ENCODE results near the gene LSP1. TPM values are rescaled to one million over a fixed set of nuclear protein-coding genes. Genes with fewer than 3 reads are reported as not detected.

LSP1 gene
- total RNA-seq, 1 experiment from 2014 or later: 0.90 TPM

DNA sequence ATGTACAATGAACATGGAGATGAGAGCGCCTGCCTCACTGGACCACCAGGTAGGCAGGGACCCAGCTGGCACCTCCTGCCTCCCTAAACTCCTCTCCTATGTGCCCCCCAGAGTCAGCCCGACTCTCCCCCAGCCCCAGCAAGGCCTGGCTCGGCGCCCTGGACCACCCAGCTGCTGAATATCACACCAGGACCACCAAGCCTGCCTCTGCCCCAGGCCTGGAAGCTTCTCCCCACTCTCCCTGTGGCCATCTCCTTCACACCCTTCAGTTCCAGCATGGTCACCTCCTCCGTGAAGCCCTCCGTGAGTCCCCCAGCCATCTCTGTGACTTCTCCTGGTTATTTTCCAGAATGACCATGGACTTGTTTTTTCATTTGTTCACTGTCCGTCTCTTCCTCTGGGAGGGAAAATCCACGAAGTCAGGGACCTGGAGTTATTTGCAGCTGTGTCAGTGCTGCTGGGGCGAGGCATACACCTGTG lies 6.4 kb upstream of the LSP1 start:
- DNase-seq (ENCODE audit: low read depth, low spot score): no peak
- no peaks in the 10 kb centered on the region for H3K9me3 ChIP-seq (ENCODE audit: control insufficient read depth, insufficient read depth, low read depth, low read length)
- BruUV-seq (replicated peaks): no TSS peak
- ChIA-PET POLR2A (interaction anchor here (0.7 kb wide), 1 partner anchor 26 kb away, joined by 3 read pairs; no protein-coding TSS in a partner anchor), CTCF (no interaction called here)
- TF ChIP-seq TCF7L2 (IDR thresholded peaks at IDR 0.05; ENCODE audit: low read depth, low read length): no peak
- TF ChIP-seq, protein P1, sequence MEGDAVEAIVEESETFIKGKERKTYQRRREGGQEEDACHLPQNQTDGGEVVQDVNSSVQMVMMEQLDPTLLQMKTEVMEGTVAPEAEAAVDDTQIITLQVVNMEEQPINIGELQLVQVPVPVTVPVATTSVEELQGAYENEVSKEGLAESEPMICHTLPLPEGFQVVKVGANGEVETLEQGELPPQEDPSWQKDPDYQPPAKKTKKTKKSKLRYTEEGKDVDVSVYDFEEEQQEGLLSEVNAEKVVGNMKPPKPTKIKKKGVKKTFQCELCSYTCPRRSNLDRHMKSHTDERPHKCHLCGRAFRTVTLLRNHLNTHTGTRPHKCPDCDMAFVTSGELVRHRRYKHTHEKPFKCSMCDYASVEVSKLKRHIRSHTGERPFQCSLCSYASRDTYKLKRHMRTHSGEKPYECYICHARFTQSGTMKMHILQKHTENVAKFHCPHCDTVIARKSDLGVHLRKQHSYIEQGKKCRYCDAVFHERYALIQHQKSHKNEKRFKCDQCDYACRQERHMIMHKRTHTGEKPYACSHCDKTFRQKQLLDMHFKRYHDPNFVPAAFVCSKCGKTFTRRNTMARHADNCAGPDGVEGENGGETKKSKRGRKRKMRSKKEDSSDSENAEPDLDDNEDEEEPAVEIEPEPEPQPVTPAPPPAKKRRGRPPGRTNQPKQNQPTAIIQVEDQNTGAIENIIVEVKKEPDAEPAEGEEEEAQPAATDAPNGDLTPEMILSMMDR (IDR thresholded peaks at IDR 0.05): no peak
- TF ChIP-seq SIN3A (IDR thresholded peaks at IDR 0.05; ENCODE audit: borderline replicate concordance, insufficient read depth, low read depth, low read length): no peak
- TF ChIP-seq, protein P2, sequence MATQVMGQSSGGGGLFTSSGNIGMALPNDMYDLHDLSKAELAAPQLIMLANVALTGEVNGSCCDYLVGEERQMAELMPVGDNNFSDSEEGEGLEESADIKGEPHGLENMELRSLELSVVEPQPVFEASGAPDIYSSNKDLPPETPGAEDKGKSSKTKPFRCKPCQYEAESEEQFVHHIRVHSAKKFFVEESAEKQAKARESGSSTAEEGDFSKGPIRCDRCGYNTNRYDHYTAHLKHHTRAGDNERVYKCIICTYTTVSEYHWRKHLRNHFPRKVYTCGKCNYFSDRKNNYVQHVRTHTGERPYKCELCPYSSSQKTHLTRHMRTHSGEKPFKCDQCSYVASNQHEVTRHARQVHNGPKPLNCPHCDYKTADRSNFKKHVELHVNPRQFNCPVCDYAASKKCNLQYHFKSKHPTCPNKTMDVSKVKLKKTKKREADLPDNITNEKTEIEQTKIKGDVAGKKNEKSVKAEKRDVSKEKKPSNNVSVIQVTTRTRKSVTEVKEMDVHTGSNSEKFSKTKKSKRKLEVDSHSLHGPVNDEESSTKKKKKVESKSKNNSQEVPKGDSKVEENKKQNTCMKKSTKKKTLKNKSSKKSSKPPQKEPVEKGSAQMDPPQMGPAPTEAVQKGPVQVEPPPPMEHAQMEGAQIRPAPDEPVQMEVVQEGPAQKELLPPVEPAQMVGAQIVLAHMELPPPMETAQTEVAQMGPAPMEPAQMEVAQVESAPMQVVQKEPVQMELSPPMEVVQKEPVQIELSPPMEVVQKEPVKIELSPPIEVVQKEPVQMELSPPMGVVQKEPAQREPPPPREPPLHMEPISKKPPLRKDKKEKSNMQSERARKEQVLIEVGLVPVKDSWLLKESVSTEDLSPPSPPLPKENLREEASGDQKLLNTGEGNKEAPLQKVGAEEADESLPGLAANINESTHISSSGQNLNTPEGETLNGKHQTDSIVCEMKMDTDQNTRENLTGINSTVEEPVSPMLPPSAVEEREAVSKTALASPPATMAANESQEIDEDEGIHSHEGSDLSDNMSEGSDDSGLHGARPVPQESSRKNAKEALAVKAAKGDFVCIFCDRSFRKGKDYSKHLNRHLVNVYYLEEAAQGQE (IDR thresholded peaks at IDR 0.05; ENCODE audit: insufficient read depth in 1 of 2, low read depth in 2 of 2, low read length in 1 of 2): no peak
- TF ChIP-seq POLR2AphosphoS5 (IDR thresholded peaks at IDR 0.05; ENCODE audit: low read depth, low read length): no peak
- H3K27me3 ChIP-seq (ENCODE audit: control insufficient read depth, insufficient read depth, low read length): no peaks in the 10 kb centered on the region
- no peak overlapping the region for H3K27ac ChIP-seq (ENCODE audit: low read length)
- in situ Hi-C loops (cut with HindIII; ENCODE audit: low pct_unique_long_range_greater_than_20kb, low sequenced_read_pairs) (no loop called here), intact Hi-C loops (cut with micrococcal nuclease; ENCODE audit: unreplicated experiment) (no loop called here)
- no peak for ATAC-seq
- H3K36me3 ChIP-seq (ENCODE audit: control insufficient read depth, insufficient read depth, low read length): no peaks in the 10 kb centered on the region
- peaks cover 10% of the 10 kb centered on the region for H3K4me1 ChIP-seq (ENCODE audit: control insufficient read depth, insufficient read depth, low read length)
- H3K4me3 ChIP-seq (ENCODE audit: low read depth in 2 of 2, low read length in 2 of 2): no peak overlapping the region

DNA sequence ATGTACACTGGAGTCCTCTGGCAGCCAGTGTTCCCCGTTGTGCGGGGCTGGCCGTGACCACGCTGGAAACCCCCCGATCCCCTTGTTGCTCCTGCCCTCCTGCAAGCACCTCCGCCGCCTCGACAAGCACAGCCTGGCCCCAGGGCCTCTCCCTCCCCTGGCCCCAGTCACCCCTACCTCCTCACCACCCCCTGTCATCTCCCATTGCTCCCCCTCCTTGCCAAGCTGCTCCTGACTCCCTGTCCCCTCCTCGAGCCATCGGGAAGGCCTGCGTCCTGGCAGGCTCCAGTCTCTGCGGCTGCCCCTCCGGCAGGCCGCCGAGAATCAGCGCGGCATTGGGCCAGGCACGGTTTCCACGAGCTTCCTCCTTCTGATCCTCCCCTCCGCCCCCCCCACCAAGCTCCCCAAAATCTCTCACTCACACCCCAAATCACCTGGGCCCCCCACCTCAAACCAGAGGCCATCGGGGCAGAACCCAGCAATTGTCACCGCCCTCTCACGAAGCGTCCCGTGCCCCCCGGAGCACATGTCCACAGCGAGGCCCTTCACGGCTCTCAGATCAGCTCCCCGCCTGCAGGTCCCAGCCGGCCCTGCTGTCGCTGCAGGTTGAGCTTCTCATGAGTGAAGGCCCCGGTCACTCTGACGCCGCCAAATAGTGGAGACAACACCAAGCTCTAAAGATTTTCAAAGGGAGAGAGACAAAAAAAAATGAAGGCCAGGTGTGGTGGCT lies 5.7 kb upstream of the LSP1 start:
- no peak overlapping the region for H3K27ac ChIP-seq (ENCODE audit: low read length)
- no peaks in the 10 kb centered on the region for H3K27me3 ChIP-seq (ENCODE audit: control insufficient read depth, insufficient read depth, low read length)
- intact Hi-C loops (cut with micrococcal nuclease; ENCODE audit: unreplicated experiment): no loop called here
- H3K4me1 ChIP-seq (ENCODE audit: control insufficient read depth, insufficient read depth, low read length): peaks cover 10% of the 10 kb centered on the region
- no peaks in the 10 kb centered on the region for H3K9me3 ChIP-seq (ENCODE audit: control insufficient read depth, insufficient read depth, low read depth, low read length)
- H3K36me3 ChIP-seq (ENCODE audit: control insufficient read depth, insufficient read depth, low read length): no peaks in the 10 kb centered on the region
- ChIA-PET CTCF (interaction anchor here (0.6 to 0.8 kb wide), 2 partner anchors 14 to 72 kb away, joined by 4 to 5 read pairs; partner anchors contain the start of gene TNNT3), POLR2A (interaction anchor here (0.7 kb wide), 1 partner anchor 26 kb away, joined by 3 read pairs; no protein-coding TSS in a partner anchor)
- no peak overlapping the region for H3K4me3 ChIP-seq (ENCODE audit: low read depth in 2 of 2, low read length in 2 of 2)
- in situ Hi-C loops (cut with HindIII; ENCODE audit: low pct_unique_long_range_greater_than_20kb, low sequenced_read_pairs): no loop called here
- DNase-seq (ENCODE audit: low read depth, low spot score) (no peak), ATAC-seq (no peak)
- no TSS peak for BruUV-seq (replicated peaks)
- TF ChIP-seq SIN3A (IDR thresholded peaks at IDR 0.05; ENCODE audit: borderline replicate concordance, insufficient read depth, low read depth, low read length) (no peak), TCF7L2 (IDR thresholded peaks at IDR 0.05; ENCODE audit: low read depth, low read length) (no peak)

All from Panc1 (cell line).